Left ventricle myocardium inferior (tissue), 1 donor: ENCODE measurements around the gene MED13L. TPM values are rescaled to one million over a fixed set of nuclear protein-coding genes. Genes with fewer than 3 reads are reported as not detected.

Experiments used
- DNase-seq: peaks from one replicate; pipeline ENCODE4 v3.0.0-alpha.2; 2020
- H3K27ac ChIP-seq: fragments of 200-600 bp; replicated peaks from 2 replicates; pipeline ENCODE4 v1.8.0; 2021
- H3K27me3 ChIP-seq: fragments of 200-600 bp; 2 replicates; pipeline ENCODE4 v1.8.0; 2021; ENCODE audit warnings: low read depth
- H3K36me3 ChIP-seq: fragments of 200-600 bp; 2 replicates; pipeline ENCODE4 v1.8.0; 2021
- H3K4me1 ChIP-seq: fragments of 200-600 bp; 2 replicates; pipeline ENCODE4 v1.8.0; 2021
- H3K4me3 ChIP-seq: fragments of 200-600 bp; 2 replicates; pipeline ENCODE4 v1.8.0; 2021; ENCODE audit warnings: mild to moderate bottlenecking, moderate library complexity
- H3K9me3 ChIP-seq: fragments of 200-600 bp; replicated peaks from 2 replicates; pipeline ENCODE4 v1.8.0; 2021
- intact Hi-C: fragments of 100-400 bp; cut with micrococcal nuclease; formaldehyde crosslinking; loops from one replicate; pipeline ENCODE4 v1.11.0; 2022
- total RNA-seq: library from RNA; stranded (reverse); fragmentation: NEBNext Ultra II Directional; extraction: Animal tissue kit (Norgen Biotek cat#: 25700); gene quantifications from one replicate; pipeline ENCODE4 v1.2.1, GENCODE V29; 2021
- TF ChIP-seq, protein P1 (sequence below): fragments of 200-600 bp; IDR thresholded peaks from 2 replicates; pipeline ENCODE4 v1.8.0; 2021; ENCODE audit warnings: antibody characterized with exemption, mild to moderate bottlenecking, borderline replicate concordance
- donor health status: DM: no; HTN: yes; CAD: no; lungs with severe emphysema.

MED13L gene
- total RNA-seq, 1 donor from 2014 or later: 55.0 TPM

DNA sequence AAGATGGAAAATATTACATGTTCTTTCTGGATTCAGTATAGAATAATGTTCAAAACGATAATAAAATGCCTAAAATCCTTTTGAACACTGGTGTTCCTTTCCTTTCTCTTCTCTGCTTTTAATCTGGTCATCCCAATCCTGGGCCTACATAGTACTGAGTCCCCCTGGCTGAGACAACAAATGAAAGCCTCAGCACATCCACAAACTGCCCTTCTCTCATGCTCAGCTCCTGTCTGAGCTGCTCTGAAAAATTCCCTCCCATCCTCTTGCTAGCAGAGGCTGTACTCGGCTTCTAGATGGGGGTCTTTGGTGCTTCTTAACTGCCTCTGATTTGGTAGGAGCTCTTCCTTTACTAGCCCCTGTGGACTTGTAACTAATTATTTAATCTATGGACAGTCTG lies 232.3 kb downstream of the MED13L start:
- peaks cover 65% of the 10 kb centered on the region for H3K4me1 ChIP-seq
- no peaks in the 10 kb centered on the region for H3K27me3 ChIP-seq
- H3K27ac ChIP-seq: no peak overlapping the region
- H3K36me3 ChIP-seq: no peaks in the 10 kb centered on the region
- no peak overlapping the region for H3K4me3 ChIP-seq
- intact Hi-C loops: no loop called here
- DNase-seq: no peak
- TF ChIP-seq, protein P1, sequence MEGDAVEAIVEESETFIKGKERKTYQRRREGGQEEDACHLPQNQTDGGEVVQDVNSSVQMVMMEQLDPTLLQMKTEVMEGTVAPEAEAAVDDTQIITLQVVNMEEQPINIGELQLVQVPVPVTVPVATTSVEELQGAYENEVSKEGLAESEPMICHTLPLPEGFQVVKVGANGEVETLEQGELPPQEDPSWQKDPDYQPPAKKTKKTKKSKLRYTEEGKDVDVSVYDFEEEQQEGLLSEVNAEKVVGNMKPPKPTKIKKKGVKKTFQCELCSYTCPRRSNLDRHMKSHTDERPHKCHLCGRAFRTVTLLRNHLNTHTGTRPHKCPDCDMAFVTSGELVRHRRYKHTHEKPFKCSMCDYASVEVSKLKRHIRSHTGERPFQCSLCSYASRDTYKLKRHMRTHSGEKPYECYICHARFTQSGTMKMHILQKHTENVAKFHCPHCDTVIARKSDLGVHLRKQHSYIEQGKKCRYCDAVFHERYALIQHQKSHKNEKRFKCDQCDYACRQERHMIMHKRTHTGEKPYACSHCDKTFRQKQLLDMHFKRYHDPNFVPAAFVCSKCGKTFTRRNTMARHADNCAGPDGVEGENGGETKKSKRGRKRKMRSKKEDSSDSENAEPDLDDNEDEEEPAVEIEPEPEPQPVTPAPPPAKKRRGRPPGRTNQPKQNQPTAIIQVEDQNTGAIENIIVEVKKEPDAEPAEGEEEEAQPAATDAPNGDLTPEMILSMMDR: no peak
- no peaks in the 10 kb centered on the region for H3K9me3 ChIP-seq

DNA sequence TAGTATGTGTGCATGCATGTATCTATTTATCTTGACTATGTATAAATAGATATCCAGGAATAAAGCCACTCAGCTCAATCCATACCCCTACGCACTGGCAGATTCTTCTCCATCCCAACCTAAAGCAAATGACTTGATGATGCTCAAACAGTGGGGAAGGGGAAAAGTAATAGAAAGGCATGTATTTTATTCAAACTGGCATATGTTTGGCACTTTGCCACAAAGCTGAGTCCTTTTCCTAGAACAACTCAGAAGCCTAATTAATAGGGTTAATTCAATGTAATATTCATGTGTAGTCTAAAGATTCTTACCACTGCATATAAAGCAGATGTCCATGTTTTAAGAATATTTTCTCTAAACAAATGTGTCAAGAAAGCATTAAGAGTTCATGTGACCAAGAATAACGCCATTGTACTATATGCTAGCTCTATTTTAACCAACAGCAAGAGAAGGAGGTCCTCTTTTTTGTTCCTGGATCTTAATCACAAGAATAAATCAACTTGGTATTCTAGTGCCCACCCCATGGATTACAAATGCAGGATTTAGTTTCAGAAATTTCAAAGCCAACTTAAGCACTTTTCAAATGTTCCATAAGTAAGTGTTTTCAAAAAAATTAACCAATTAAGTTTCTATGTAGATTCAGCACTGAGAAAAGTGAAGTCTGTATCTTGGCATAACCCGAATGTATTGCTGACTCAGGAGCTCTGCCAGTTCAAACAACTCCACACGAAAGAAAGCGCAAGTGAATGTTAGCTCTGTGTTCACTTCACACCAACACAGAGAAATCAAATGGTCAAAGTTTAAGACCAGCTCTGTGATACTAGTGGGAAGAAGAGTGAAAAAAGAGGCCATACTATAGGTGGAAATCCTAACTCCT lies 233.6 kb downstream of the MED13L start:
- Histone ChIP-seq H3K27me3 (no peaks in the 10 kb centered on the region), H3K36me3 (no peaks in the 10 kb centered on the region), H3K4me1 (peaks cover 59% of the 10 kb centered on the region), H3K4me3 (no peak overlapping the region), H3K9me3 (no peaks in the 10 kb centered on the region), H3K27ac (no peak overlapping the region)
- TF ChIP-seq, protein P1: no peak
- DNase-seq: no peak
- intact Hi-C loops: no loop called here

DNA sequence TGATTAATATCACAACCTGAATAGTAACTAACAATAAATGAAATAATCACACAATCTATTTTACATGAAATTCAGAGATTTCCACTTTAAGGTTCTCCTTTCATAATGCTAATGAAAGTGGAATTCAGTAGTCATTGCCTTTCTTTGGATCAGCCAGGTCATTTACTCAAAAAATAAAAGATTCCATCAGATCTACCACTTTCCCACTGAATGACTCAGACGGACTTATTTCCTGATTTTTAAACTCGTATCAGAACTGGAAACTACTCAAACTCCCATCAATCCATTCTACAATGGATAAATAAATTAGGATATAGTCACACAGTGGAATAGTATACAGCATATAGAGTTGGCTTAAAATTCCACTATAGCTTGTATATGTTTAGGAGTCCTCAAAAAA lies 237.1 kb downstream of the MED13L start:
- Histone ChIP-seq H3K36me3 (no peaks in the 10 kb centered on the region), H3K27ac (no peak overlapping the region), H3K27me3 (no peaks in the 10 kb centered on the region), H3K9me3 (no peaks in the 10 kb centered on the region), H3K4me1 (peaks cover 52% of the 10 kb centered on the region), H3K4me3 (no peak overlapping the region)
- no peak for DNase-seq
- intact Hi-C loops: no loop called here
- TF ChIP-seq, protein P1: no peak

DNA sequence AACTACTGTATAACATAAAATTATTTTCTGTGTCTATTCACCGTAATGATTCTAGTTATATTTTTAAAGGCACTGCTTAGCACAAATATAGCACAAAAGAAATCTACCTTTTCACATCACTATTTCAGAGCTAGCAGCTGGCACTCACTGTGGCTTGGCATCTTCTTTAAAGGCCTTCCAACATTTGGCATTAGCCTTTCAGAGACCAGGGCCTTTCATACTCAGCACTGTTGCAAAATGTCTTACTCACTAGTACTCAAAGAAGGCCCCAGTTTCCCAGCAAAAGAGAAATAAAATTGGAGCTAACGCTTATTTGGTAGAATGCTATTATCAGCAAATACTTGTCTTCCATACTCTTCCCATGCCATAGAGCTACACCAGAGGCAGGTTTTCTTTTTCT lies 238.4 kb downstream of the MED13L start:
- Histone ChIP-seq H3K4me1 (peaks cover 40% of the 10 kb centered on the region), H3K9me3 (no peaks in the 10 kb centered on the region), H3K27ac (no peak overlapping the region), H3K27me3 (no peaks in the 10 kb centered on the region), H3K36me3 (no peaks in the 10 kb centered on the region), H3K4me3 (no peak overlapping the region)
- DNase-seq: no peak
- intact Hi-C loops: no loop called here
- TF ChIP-seq, protein P1: no peak

DNA sequence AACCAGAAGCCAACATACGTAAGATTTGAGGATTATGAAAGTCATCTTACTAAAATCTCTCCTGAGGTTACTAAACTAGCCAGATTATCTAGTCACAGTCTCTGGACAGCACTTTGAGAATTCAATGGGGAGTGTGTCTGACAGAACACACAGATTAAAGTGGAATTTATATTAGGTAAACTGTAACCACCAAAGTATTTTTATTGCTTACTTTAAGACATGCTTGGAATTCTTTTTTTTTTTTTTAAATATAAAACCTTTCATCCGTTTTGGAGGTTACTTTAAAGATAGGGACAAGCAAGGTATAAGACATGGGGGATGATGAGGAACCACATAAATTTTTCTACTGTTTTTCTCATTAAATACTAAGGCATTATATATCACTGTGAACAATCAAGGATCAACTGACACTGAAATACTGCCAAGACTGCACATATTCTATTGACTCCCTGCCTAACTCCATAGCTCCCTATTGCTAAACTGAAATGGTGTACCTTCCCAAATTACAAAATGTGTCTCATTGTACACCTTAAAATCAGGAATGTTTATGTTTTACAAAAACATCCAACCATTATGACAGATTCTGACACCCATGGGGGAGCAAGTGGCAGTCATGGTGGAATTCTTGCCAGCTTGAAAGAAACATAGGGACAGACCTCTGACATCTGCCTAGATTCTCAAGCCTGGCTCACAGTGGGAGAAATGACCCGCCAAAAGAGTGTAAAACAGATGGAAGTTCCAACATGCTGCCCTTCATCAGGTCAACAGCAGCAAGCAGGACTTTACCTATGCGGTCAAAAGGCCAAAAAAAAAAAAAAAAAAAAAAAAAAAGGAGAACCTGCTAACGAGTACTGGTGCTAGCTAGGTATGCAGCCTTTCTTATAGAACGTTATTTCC lies 239.3 kb downstream of the MED13L start:
- H3K4me3 ChIP-seq: no peak overlapping the region
- no peak overlapping the region for H3K27ac ChIP-seq
- DNase-seq: no peak
- H3K4me1 ChIP-seq: peaks cover 31% of the 10 kb centered on the region
- H3K36me3 ChIP-seq: no peaks in the 10 kb centered on the region
- TF ChIP-seq, protein P1: no peak
- intact Hi-C loops: no loop called here
- no peaks in the 10 kb centered on the region for H3K9me3 ChIP-seq
- no peaks in the 10 kb centered on the region for H3K27me3 ChIP-seq
